ENCODE measurements around the gene CTDSPL2.
A peak's percentile ranks its signal among the peaks of the same experiment; 100 is the strongest.

CTDSPL2 gene

GRCh38 chr15:44414001-44414400 is 13.4 kb upstream of the CTDSPL2 start:
- DNase-seq (ENCODE audit: low read depth) = no peak
- no peak overlapping the region for H3K4me3 ChIP-seq (ENCODE audit: control insufficient read depth, low read depth, low read length)
- no peak for TF ChIP-seq CTCF (IDR thresholded peaks at IDR 0.05; ENCODE audit: control insufficient read depth, insufficient read depth, low read depth, low read length, missing control alignments)

- no peak for TF ChIP-seq CTCF (IDR thresholded peaks at IDR 0.05; ENCODE audit: control insufficient read depth, insufficient read depth, low read depth, low read length, missing control alignments)
- peak overlapping the region; percentile 94 for H3K4me3 ChIP-seq (ENCODE audit: control insufficient read depth, low read depth, low read length)
- DNase-seq (ENCODE audit: low read depth) = peak; percentile 8
Observed at GRCh38 chr15:44427756-44428724, 611 bp downstream of the CTDSPL2 start.

GRCh38 chr15:44435893-44436667 is 8.7 kb downstream of the CTDSPL2 start:
- DNase-seq (ENCODE audit: low read depth) = no peak
- no peak for TF ChIP-seq CTCF (IDR thresholded peaks at IDR 0.05; ENCODE audit: control insufficient read depth, insufficient read depth, low read depth, low read length, missing control alignments)
- no peak overlapping the region for H3K4me3 ChIP-seq (ENCODE audit: control insufficient read depth, low read depth, low read length)

- H3K4me3 ChIP-seq (ENCODE audit: control insufficient read depth, low read depth, low read length) = no peak overlapping the region
- no peak for TF ChIP-seq CTCF (IDR thresholded peaks at IDR 0.05; ENCODE audit: control insufficient read depth, insufficient read depth, low read depth, low read length, missing control alignments)
- no peak for DNase-seq (ENCODE audit: low read depth)
Observed at GRCh38 chr15:44438402-44438801, 11.0 kb downstream of the CTDSPL2 start.

- no peak overlapping the region for H3K4me3 ChIP-seq (ENCODE audit: control insufficient read depth, low read depth, low read length)
- no peak for DNase-seq (ENCODE audit: low read depth)
Observed at GRCh38 chr15:44441095-44441501, 13.7 kb downstream of the CTDSPL2 start.

More at GRCh38 chr15:44441095-44441501, 13.7 kb downstream of the CTDSPL2 start:
- no peak for TF ChIP-seq CTCF (IDR thresholded peaks at IDR 0.05; ENCODE audit: control insufficient read depth, insufficient read depth, low read depth, low read length, missing control alignments)
